ENCODE measurements around the gene XYLT2. TPM values are rescaled to one million over a fixed set of nuclear protein-coding genes. Genes with fewer than 3 reads are reported as not detected.

Gene XYLT2
- total RNA-seq, 4 donors from 2014 or later, result 17.7 to 41.3 (median 27.1) TPM

GRCh38 chr17:50407921-50408320 is 62.0 kb downstream of the XYLT2 start:
- H3K4me1 ChIP-seq, result no peaks in the 10 kb centered on the region
- TF ChIP-seq CTCF (IDR thresholded peaks at IDR 0.05), result no peak
- no peak for TF ChIP-seq POLR2A (IDR thresholded peaks at IDR 0.05)
- no peak overlapping the region for H3K27ac ChIP-seq
- H3K4me3 ChIP-seq, result no peak overlapping the region
- no peaks in the 10 kb centered on the region for H3K27me3 ChIP-seq
- no peaks in the 10 kb centered on the region for H3K9me3 ChIP-seq
- no peak for DNase-seq
- H3K36me3 ChIP-seq, result no peaks in the 10 kb centered on the region

Small RNA genes within 50 kb of the gene (small RNA-seq; reads per million reads assigned to genes)
- 0 reads per million in 2 donors for gene RF00019

Other genes with a start within 250 kb of the XYLT2 start
- 1 to 10 TPM in 2 of 4 donors, under 1 TPM in 2; 0.53 to 2.5 (median 1.0) TPM for gene SAMD14, start 216.0 kb upstream of the XYLT2 start, total RNA-seq
- 10 to 100 TPM; 18.0 to 40.4 (median 32.9) TPM for gene PPP1R9B, start 195.4 kb upstream of the XYLT2 start, total RNA-seq
- 1 to 10 TPM in 3 of 4 donors, not detected in 1; 2.9 to 3.5 (median 3.5) TPM for gene SGCA, start 180.1 kb upstream of the XYLT2 start, total RNA-seq
- 100 to 1,000 TPM in 1 of 4 donors, 10 to 100 TPM in 3; 11.3 to 287 (median 31.9) TPM for gene COL1A1, start 144.5 kb upstream of the XYLT2 start, total RNA-seq
- 10 to 100 TPM in 3 of 4 donors, under 1 TPM in 1; 0.83 to 86.0 (median 50.6) TPM for gene TMEM92, start 71.7 kb upstream of the XYLT2 start, total RNA-seq
- 10 to 100 TPM; 14.0 to 72.8 (median 64.4) TPM for gene MRPL27, start 27.1 kb downstream of the XYLT2 start, total RNA-seq
- 10 to 100 TPM in 1 of 4 donors, 1 to 10 TPM in 2, under 1 TPM in 1; 0.53 to 23.1 (median 1.9) TPM for gene EME1, start 27.1 kb downstream of the XYLT2 start, total RNA-seq
- gene LRRC59, start 51.4 kb downstream of the XYLT2 start, total RNA-seq, result 10 to 100 TPM; 57.0 to 89.1 (median 73.2) TPM
- gene ACSF2, start 80.1 kb downstream of the XYLT2 start, total RNA-seq, result 100 to 1,000 TPM; 143 to 278 (median 189) TPM
- 10 to 100 TPM in 2 of 4 donors, 1 to 10 TPM in 2; 7.4 to 24.6 (median 14.7) TPM for gene CHAD, start 122.8 kb downstream of the XYLT2 start, total RNA-seq
- gene RSAD1, start 132.7 kb downstream of the XYLT2 start, total RNA-seq, result 10 to 100 TPM; 24.3 to 53.4 (median 39.5) TPM
- gene MYCBPAP, start 162.3 kb downstream of the XYLT2 start, total RNA-seq, result 1 to 10 TPM in 1 of 4 donors, under 1 TPM in 1, not detected in 2; 0.53 to 1.1 TPM
- 10 to 100 TPM in 2 of 4 donors, 1 to 10 TPM in 2; 3.0 to 17.3 (median 13.0) TPM for gene EPN3, start 186.6 kb downstream of the XYLT2 start, total RNA-seq
- 100 to 1,000 TPM in 3 of 4 donors, 10 to 100 TPM in 1; 75.1 to 125 (median 110) TPM for gene SPATA20, start 201.0 kb downstream of the XYLT2 start, total RNA-seq
- gene CACNA1G, start 214.6 kb downstream of the XYLT2 start, total RNA-seq, result not detected